Glomerular endothelial cell (primary cell): ENCODE results near the gene PLA2G1B. TPM values are rescaled to one million over a fixed set of nuclear protein-coding genes. Genes with fewer than 3 reads are reported as not detected.
"Not testable (repeated sequence)": the region's sequence is repeated elsewhere in the genome, so short reads cannot be mapped to it uniquely, and the experiment has no call there.

Source experiments
- DNase-seq: peaks from one replicate; pipeline ENCODE4 v3.0.0-alpha.2; 2011; ENCODE audit warnings: low read depth, low spot score; ENCODE audit errors: extremely low read depth
- total RNA-seq: library from RNA; depleted of rRNA; stranded (reverse); fragments of >200 nt; gene quantifications from 2 replicates; pipeline ENCODE4 v1.2.3, GENCODE V29; 2015

Gene PLA2G1B
- total RNA-seq, 1 donor from 2014 or later, result not detected

- DNase-seq, result no peak
Observed at GRCh38 chr12:120359128-120359527, 31.5 kb upstream of the PLA2G1B start.

GRCh38 chr12:120358412-120359100, 31.0 kb upstream of the PLA2G1B start:
- no peak for DNase-seq

- DNase-seq, result no peak
Observed at GRCh38 chr12:120357104-120357503, 29.5 kb upstream of the PLA2G1B start.

- DNase-seq, result no peak
Observed at GRCh38 chr12:120356567-120357030, 29.0 kb upstream of the PLA2G1B start.

- DNase-seq, result no peak
Observed at GRCh38 chr12:120353556-120354317, 26.2 kb upstream of the PLA2G1B start.

- DNase-seq, result no peak
Observed at GRCh38 chr12:120353136-120353535, 25.6 kb upstream of the PLA2G1B start.

GRCh38 chr12:120352117-120352516, 24.5 kb upstream of the PLA2G1B start:
- DNase-seq, result no peak

- no peak for DNase-seq
Observed at GRCh38 chr12:120350576-120351350, 23.2 kb upstream of the PLA2G1B start.

GRCh38 chr12:120347766-120348165, 20.2 kb upstream of the PLA2G1B start:
- no peak for DNase-seq

- DNase-seq, result no peak
Observed at GRCh38 chr12:120346681-120347080, 19.1 kb upstream of the PLA2G1B start.

GRCh38 chr12:120346031-120346430, 18.5 kb upstream of the PLA2G1B start:
- no peak for DNase-seq

GRCh38 chr12:120343692-120344091, 16.1 kb upstream of the PLA2G1B start:
- DNase-seq, result no peak

- no peak for DNase-seq
Observed at GRCh38 chr12:120343039-120343537, 15.5 kb upstream of the PLA2G1B start.

GRCh38 chr12:120342175-120343038, 14.8 kb upstream of the PLA2G1B start:
- no peak for DNase-seq

- no peak for DNase-seq
Observed at GRCh38 chr12:120339256-120339655, 11.7 kb upstream of the PLA2G1B start.

GRCh38 chr12:120337730-120338129, 10.2 kb upstream of the PLA2G1B start:
- no peak for DNase-seq

- not testable (repeated sequence) for DNase-seq
Observed at GRCh38 chr12:120336392-120336791, 8.8 kb upstream of the PLA2G1B start.

- DNase-seq, result not testable (repeated sequence)
Observed at GRCh38 chr12:120335447-120335846, 7.9 kb upstream of the PLA2G1B start.

- no peak for DNase-seq
Observed at GRCh38 chr12:120332523-120332922, 4.9 kb upstream of the PLA2G1B start.

GRCh38 chr12:120332041-120332440, 4.5 kb upstream of the PLA2G1B start:
- no peak for DNase-seq
